ENCODE data around the gene DNMT1. TPM values are rescaled to one million over a fixed set of nuclear protein-coding genes. Genes with fewer than 3 reads are reported as not detected.

The DNMT1 gene
- total RNA-seq, 1 donor from 2014 or later = 25.1 TPM

- no peak for ATAC-seq
- intact Hi-C loops (cut with micrococcal nuclease) = no loop called here
- DNase-seq = no peak
Observed at GRCh38 chr19:10087296-10088061, 107.3 kb downstream of the DNMT1 start.

- ATAC-seq (peak; percentile 32), DNase-seq (no peak)
- intact Hi-C loops (cut with micrococcal nuclease) = no loop called here
Observed at GRCh38 chr19:10086591-10087192, 108.1 kb downstream of the DNMT1 start.

- peak; percentile 96 for ATAC-seq
- DNase-seq = peak; percentile 87
- intact Hi-C loops (cut with micrococcal nuclease) = no loop called here
Observed at GRCh38 chr19:10085641-10086590, 108.8 kb downstream of the DNMT1 start, which contains the start of gene SHFL. Gene SHFL, plus strand, starts transcription at chr19:10086317. Its CDS starts 111 bp downstream, at chr19:10086428.

- DNase-seq = no peak
- intact Hi-C loops (cut with micrococcal nuclease) = no loop called here
- ATAC-seq = no peak
Observed at GRCh38 chr19:10084803-10085202, 110.0 kb downstream of the DNMT1 start.

- intact Hi-C loops (cut with micrococcal nuclease) = no loop called here
- no peak for ATAC-seq
- no peak for DNase-seq
Observed at GRCh38 chr19:10083911-10084310, 110.8 kb downstream of the DNMT1 start.

Small RNA genes lying within 50 kb of the gene (microRNA-seq; reads per million reads assigned to microRNA genes)
- not detected for gene MIR4322 (ENCODE audit: borderline number of aligned reads)

Other genes starting within 250 kb of the DNMT1 start
- gene COL5A3, start 184.4 kb downstream of the DNMT1 start, total RNA-seq = 9.6 TPM
- gene RDH8, start 181.5 kb downstream of the DNMT1 start, total RNA-seq = not detected
- 8.2 TPM for gene SHFL, start 108.6 kb downstream of the DNMT1 start, total RNA-seq
- gene ANGPTL6, start 92.3 kb downstream of the DNMT1 start, total RNA-seq = not detected
- 21.4 TPM for gene PPAN, start 88.6 kb downstream of the DNMT1 start, total RNA-seq
- 4.2 TPM for gene P2RY11, start 83.3 kb downstream of the DNMT1 start, total RNA-seq
- 179 TPM for gene EIF3G, start 75.1 kb downstream of the DNMT1 start, total RNA-seq
- 5.3 TPM for gene S1PR2, start 36.4 kb upstream of the DNMT1 start, total RNA-seq
- gene MRPL4, start 57.3 kb upstream of the DNMT1 start, total RNA-seq = 71.2 TPM
- 7.3 TPM for gene ICAM1, start 76.2 kb upstream of the DNMT1 start, total RNA-seq
- 0.52 TPM for gene ICAM4, start 92.0 kb upstream of the DNMT1 start, total RNA-seq
- 0.32 TPM for gene ICAM5, start 95.0 kb upstream of the DNMT1 start, total RNA-seq
- 0.87 TPM for gene ZGLP1, start 114.9 kb upstream of the DNMT1 start, total RNA-seq
- 18.2 TPM for gene FDX2, start 121.1 kb upstream of the DNMT1 start, total RNA-seq
- gene RAVER1, start 138.6 kb upstream of the DNMT1 start, total RNA-seq = 12.3 TPM
- gene ICAM3, start 144.7 kb upstream of the DNMT1 start, total RNA-seq = 25.3 TPM
- 56.0 TPM for gene TYK2, start 185.6 kb upstream of the DNMT1 start, total RNA-seq
- gene CDC37, start 208.6 kb upstream of the DNMT1 start, total RNA-seq = 157 TPM
- gene PDE4A, start 225.6 kb upstream of the DNMT1 start, total RNA-seq = 36.1 TPM

All from left ventricle myocardium superior (tissue), 1 donor.